Upper lobe of left lung (tissue), 6 donors: ENCODE measurements around the gene PLPP1. TPM values are rescaled to one million over a fixed set of nuclear protein-coding genes. Genes with fewer than 3 reads are reported as not detected.

Experiments
- ATAC-seq, 2 donors: fragments of 200-7000 bp; cut with Tn5 transposase; one replicate each; pipeline ENCODE4 v1.9.1; 2022; ENCODE audit warnings: mild to moderate bottlenecking in 2 of 2, moderate library complexity in 2 of 2; ENCODE audit not compliant: low FRiP score in 2 of 2
- DNase-seq, 2 donors: peaks; one replicate each; pipeline ENCODE4 v3.0.0-alpha.2; 2019 to 2020
- H3K27ac ChIP-seq, 4 donors: fragments of 200-600 bp; sonication (generic); one replicate each; pipeline ENCODE4 v1.5.1; 2016 to 2019
- H3K27me3 ChIP-seq, 4 donors: fragments of 200-600 bp; sonication (generic); one replicate each; pipeline ENCODE4 v1.5.1; 2017 to 2019
- H3K36me3 ChIP-seq, 4 donors: fragments of 200-600 bp; sonication (generic); one replicate each; pipeline ENCODE4 v1.5.1; 2016 to 2019
- H3K4me1 ChIP-seq, 4 donors: fragments of 200-600 bp; sonication (generic); one replicate each; pipeline ENCODE4 v1.5.1; 2018 to 2019
- H3K4me3 ChIP-seq, 4 donors: fragments of 200-600 bp; sonication (generic); one replicate each; pipeline ENCODE4 v1.5.1; 2017 to 2019; ENCODE audit warnings: mild to moderate bottlenecking in 2 of 4, moderate library complexity in 1 of 4
- H3K9me3 ChIP-seq, 4 donors: fragments of 200-600 bp; sonication (generic); one replicate each; pipeline ENCODE4 v1.5.1; 2018 to 2019
- EP300 ChIP-seq, 4 donors: sonication (generic); formaldehyde crosslinking; IDR thresholded peaks; one replicate each; pipeline ENCODE4 v1.5.1; 2017; ENCODE audit warnings: antibody characterized with exemption in 4 of 4, control low read depth in 2 of 4
- POLR2A ChIP-seq, 4 donors: fragments of 450-650 bp; IDR thresholded peaks; one replicate each; pipeline ENCODE4 v1.5.1; 2016 to 2017; ENCODE audit warnings: antibody characterized with exemption in 4 of 4, mild to moderate bottlenecking in 2 of 4
- POLR2AphosphoS5 ChIP-seq, 2 donors: sonication (generic); formaldehyde crosslinking; IDR thresholded peaks; one replicate each; pipeline ENCODE4 v1.5.1; 2017; ENCODE audit warnings: antibody characterized with exemption in 2 of 2
- WGBS, 2 donors: methylation state at CpG; one replicate each; pipeline ENCODE4 v1.1.5; 2017 to 2018; 5-methylcytosine and 5-hydroxymethylcytosine counted together
- total RNA-seq, 6 donors: library from RNA; depleted of rRNA in 4 of 6; stranded (reverse); fragments of >200 nt in 4 of 6; gene quantifications; one replicate each; pipeline versions ENCODE4 v1.1.0 to v1.2.1, GENCODE V29; 2016 to 2021
- TF ChIP-seq, protein P1 (sequence below), 6 experiments: fragments of 450-650 bp in 4 of 6; fragments of 200-600 bp in 2 of 6; sonication (generic) in 2 of 6; IDR thresholded peaks; one replicate each; pipeline ENCODE4 v1.5.1; 2016 to 2019; ENCODE audit warnings: antibody characterized with exemption in 6 of 6
- donor health status: DM: no; HTN: no; CAD: no; lungs with moderate emphysema.
- donor health status: DM: no; HTN: yes; CAD: no; lungs with severe emphysema.

Gene PLPP1
- total RNA-seq, 6 donors from 2014 or later, result 21.0 to 125 (median 65.6) TPM

GRCh38 chr5:55413644-55414043 lies 121.1 kb downstream of the PLPP1 start:
- no peaks in the 10 kb centered on the region for H3K27me3 ChIP-seq
- H3K9me3 ChIP-seq, result no peaks in the 10 kb centered on the region
- ATAC-seq (no peak), DNase-seq (no peak)
- no peak overlapping the region for H3K4me3 ChIP-seq
- peaks cover 0 to under 1% (median under 1%) of the 10 kb centered on the region in 4 donors for H3K4me1 ChIP-seq
- H3K27ac ChIP-seq, result no peak overlapping the region
- TF ChIP-seq POLR2AphosphoS5 (IDR thresholded peaks at IDR 0.05), result no peak
- peaks cover 0 to 47% (median 2%) of the 10 kb centered on the region in 4 donors for H3K36me3 ChIP-seq
- 85 to 90% methylated on average over 2 of the region's 2 CpGs for WGBS, 2 donors

GRCh38 chr5:55411876-55412275 lies 122.9 kb downstream of the PLPP1 start:
- TF ChIP-seq EP300 (IDR thresholded peaks at IDR 0.05), result no peak
- no peak for TF ChIP-seq POLR2AphosphoS5 (IDR thresholded peaks at IDR 0.05)
- TF ChIP-seq, protein P1, sequence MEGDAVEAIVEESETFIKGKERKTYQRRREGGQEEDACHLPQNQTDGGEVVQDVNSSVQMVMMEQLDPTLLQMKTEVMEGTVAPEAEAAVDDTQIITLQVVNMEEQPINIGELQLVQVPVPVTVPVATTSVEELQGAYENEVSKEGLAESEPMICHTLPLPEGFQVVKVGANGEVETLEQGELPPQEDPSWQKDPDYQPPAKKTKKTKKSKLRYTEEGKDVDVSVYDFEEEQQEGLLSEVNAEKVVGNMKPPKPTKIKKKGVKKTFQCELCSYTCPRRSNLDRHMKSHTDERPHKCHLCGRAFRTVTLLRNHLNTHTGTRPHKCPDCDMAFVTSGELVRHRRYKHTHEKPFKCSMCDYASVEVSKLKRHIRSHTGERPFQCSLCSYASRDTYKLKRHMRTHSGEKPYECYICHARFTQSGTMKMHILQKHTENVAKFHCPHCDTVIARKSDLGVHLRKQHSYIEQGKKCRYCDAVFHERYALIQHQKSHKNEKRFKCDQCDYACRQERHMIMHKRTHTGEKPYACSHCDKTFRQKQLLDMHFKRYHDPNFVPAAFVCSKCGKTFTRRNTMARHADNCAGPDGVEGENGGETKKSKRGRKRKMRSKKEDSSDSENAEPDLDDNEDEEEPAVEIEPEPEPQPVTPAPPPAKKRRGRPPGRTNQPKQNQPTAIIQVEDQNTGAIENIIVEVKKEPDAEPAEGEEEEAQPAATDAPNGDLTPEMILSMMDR (IDR thresholded peaks at IDR 0.05), result no peak
- TF ChIP-seq POLR2A (IDR thresholded peaks at IDR 0.05), result no peak
- Histone ChIP-seq H3K27ac (no peak overlapping the region), H3K9me3 (no peaks in the 10 kb centered on the region), H3K4me1 (peaks cover 0 to 3% (median 0%) of the 10 kb centered on the region in 4 donors), H3K4me3 (no peak overlapping the region), H3K27me3 (no peaks in the 10 kb centered on the region), H3K36me3 (peaks cover 0 to 46% (median 2%) of the 10 kb centered on the region in 4 donors)
- no peak for ATAC-seq
- 93 to 94% methylated on average over 1 of the region's 1 CpG for WGBS, 2 donors
- DNase-seq, result no peak

DNA sequence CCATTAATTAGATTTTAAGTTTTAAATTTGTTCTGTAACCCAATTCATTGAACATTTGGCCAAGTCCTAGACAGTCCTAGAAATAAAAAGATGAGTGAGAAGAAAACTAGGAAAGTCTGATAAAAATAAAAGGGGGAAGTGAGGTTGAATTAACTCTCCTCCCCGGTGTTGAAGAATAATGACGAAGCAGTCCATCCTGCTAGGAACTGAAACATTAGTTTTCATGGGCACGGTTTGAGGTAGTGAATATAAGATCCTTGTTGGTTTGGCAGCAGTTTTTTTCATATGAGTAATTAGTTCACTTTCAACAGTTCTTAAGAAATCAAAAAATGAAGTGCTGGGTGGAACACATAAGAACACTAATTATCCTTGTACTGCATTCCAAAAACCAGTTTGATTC lies 123.9 kb downstream of the PLPP1 start:
- ATAC-seq, result no peak
- Histone ChIP-seq H3K4me3 (no peak overlapping the region), H3K27me3 (no peaks in the 10 kb centered on the region), H3K4me1 (peaks cover 0 to 3% (median 1%) of the 10 kb centered on the region in 4 donors), H3K9me3 (no peaks in the 10 kb centered on the region), H3K27ac (no peak overlapping the region), H3K36me3 (peaks cover 0 to 47% (median 2%) of the 10 kb centered on the region in 4 donors)
- no peak for DNase-seq
- 66 to 72% methylated on average over 3 of the region's 3 CpGs for WGBS, 2 donors
- TF ChIP-seq POLR2AphosphoS5 (IDR thresholded peaks at IDR 0.05) (no peak), POLR2A (IDR thresholded peaks at IDR 0.05) (no peak), EP300 (IDR thresholded peaks at IDR 0.05) (no peak)
- TF ChIP-seq, protein P1 (IDR thresholded peaks at IDR 0.05), result no peak

- no peak for ATAC-seq
- 96 to 100% methylated on average over 1 of the region's 1 CpG for WGBS, 2 donors
- DNase-seq, result no peak
- Histone ChIP-seq H3K9me3 (no peaks in the 10 kb centered on the region), H3K27me3 (no peaks in the 10 kb centered on the region), H3K4me3 (no peak overlapping the region), H3K27ac (no peak overlapping the region), H3K36me3 (peaks cover 5 to 50% (median 7%) of the 10 kb centered on the region in 4 donors), H3K4me1 (peaks cover 0 to 3% (median 1%) of the 10 kb centered on the region in 4 donors)
- no peak for TF ChIP-seq EP300 (IDR thresholded peaks at IDR 0.05)
- TF ChIP-seq POLR2A (IDR thresholded peaks at IDR 0.05), result no peak
- TF ChIP-seq POLR2AphosphoS5 (IDR thresholded peaks at IDR 0.05), result no peak
- TF ChIP-seq, protein P1 (IDR thresholded peaks at IDR 0.05), result no peak
These were observed 125.0 kb downstream of the PLPP1 start for GRCh38 chr5:55409775-55410174.

DNA sequence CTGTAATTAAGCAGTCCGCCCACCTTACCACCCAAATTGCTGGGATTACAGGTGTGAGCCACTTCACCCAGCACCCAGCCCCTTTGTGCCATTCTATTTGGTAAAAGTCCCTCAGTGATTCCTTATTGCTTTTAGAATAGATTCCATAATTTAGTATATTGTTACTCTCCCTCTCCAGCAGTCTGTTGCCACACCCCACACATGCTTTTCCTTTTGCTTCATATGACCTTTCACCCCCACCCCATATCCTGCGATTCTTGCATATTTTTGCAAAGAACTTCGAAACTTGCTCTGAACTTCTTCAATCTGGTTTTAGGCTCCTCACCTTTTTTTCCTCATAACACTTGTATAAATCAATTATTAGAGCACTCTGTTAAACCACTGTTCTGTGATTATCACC lies 126.8 kb downstream of the PLPP1 start:
- Histone ChIP-seq H3K36me3 (peaks cover 5 to 61% (median 13%) of the 10 kb centered on the region in 4 donors), H3K4me1 (peaks cover 0 to 3% (median 1%) of the 10 kb centered on the region in 4 donors), H3K27ac (no peak overlapping the region), H3K4me3 (no peak overlapping the region), H3K27me3 (no peaks in the 10 kb centered on the region), H3K9me3 (no peaks in the 10 kb centered on the region)
- no peak for ATAC-seq
- TF ChIP-seq POLR2A (IDR thresholded peaks at IDR 0.05) (no peak), POLR2AphosphoS5 (IDR thresholded peaks at IDR 0.05) (no peak), EP300 (IDR thresholded peaks at IDR 0.05) (no peak)
- TF ChIP-seq, protein P1 (IDR thresholded peaks at IDR 0.05), result no peak
- DNase-seq, result no peak
- 80 to 81% methylated on average over 3 of the region's 3 CpGs for WGBS, 2 donors
